HS-5 (cell line): ENCODE results near the gene HDAC2.
A peak's percentile ranks its signal among the peaks of the same experiment; 100 is the strongest.
"Not testable (repeated sequence)": the region's sequence is repeated elsewhere in the genome, so short reads cannot be mapped to it uniquely, and the experiment has no call there.

Experiments
- DNase-seq: peaks from one replicate; pipeline ENCODE4 v3.0.0-alpha.2; 2012; ENCODE audit warnings: low read depth

The HDAC2 gene

GRCh38 chr6:113971741-113972140 lies 793 bp upstream of the HDAC2 start:
- no peak for DNase-seq

- DNase-seq = no peak
Observed at GRCh38 chr6:113969888-113970804, 802 bp downstream of the HDAC2 start.

- no peak for DNase-seq
Observed at GRCh38 chr6:113968472-113968871, 2.5 kb downstream of the HDAC2 start.

- no peak for DNase-seq
Observed at GRCh38 chr6:113967777-113968176, 3.2 kb downstream of the HDAC2 start.

- no peak for DNase-seq
Observed at GRCh38 chr6:113960795-113961194, 10.2 kb downstream of the HDAC2 start.

GRCh38 chr6:113959235-113959634 lies 11.7 kb downstream of the HDAC2 start:
- DNase-seq = no peak

- DNase-seq = no peak
Observed at GRCh38 chr6:113954653-113955052, 16.3 kb downstream of the HDAC2 start.

- DNase-seq = peak; percentile 26
Observed at GRCh38 chr6:113953346-113953745, 17.6 kb downstream of the HDAC2 start.

- no peak for DNase-seq
Observed at GRCh38 chr6:113949499-113949898, 21.4 kb downstream of the HDAC2 start.

GRCh38 chr6:113944701-113945100 lies 26.2 kb downstream of the HDAC2 start:
- no peak for DNase-seq

- no peak for DNase-seq
Observed at GRCh38 chr6:113939825-113940224, 31.1 kb downstream of the HDAC2 start.

- peak; percentile 47 for DNase-seq
Observed at GRCh38 chr6:113936093-113936934, 34.6 kb downstream of the HDAC2 start.

GRCh38 chr6:113934101-113934500 lies 36.8 kb downstream of the HDAC2 start:
- no peak for DNase-seq

GRCh38 chr6:113931907-113932306 lies 39.0 kb downstream of the HDAC2 start:
- not testable (repeated sequence) for DNase-seq

- DNase-seq = no peak
Observed at GRCh38 chr6:113930183-113930582, 40.8 kb downstream of the HDAC2 start.

- DNase-seq = no peak
Observed at GRCh38 chr6:113927001-113927400, 43.9 kb downstream of the HDAC2 start.

- no peak for DNase-seq
Observed at GRCh38 chr6:113925378-113925777, 45.6 kb downstream of the HDAC2 start.

GRCh38 chr6:113924312-113924723 lies 46.6 kb downstream of the HDAC2 start:
- no peak for DNase-seq

GRCh38 chr6:113923526-113923925 lies 47.4 kb downstream of the HDAC2 start:
- DNase-seq = no peak

- DNase-seq = no peak
Observed at GRCh38 chr6:113921299-113921904, 49.5 kb downstream of the HDAC2 start.

- no peak for DNase-seq
Observed at GRCh38 chr6:113920663-113921267, 50.2 kb downstream of the HDAC2 start.

GRCh38 chr6:113910285-113910684 lies 60.7 kb downstream of the HDAC2 start:
- not testable (repeated sequence) for DNase-seq
